Activated T-cell treated with anti-CD3 and anti-CD28 coated beads for 1 hour (primary cell): ENCODE data around the gene DSC2.
"Not testable (repeated sequence)": the region's sequence is repeated elsewhere in the genome, so short reads cannot be mapped to it uniquely, and the experiment has no call there.

Source experiments
- DNase-seq: peaks from one replicate; pipeline ENCODE4 v3.0.0-alpha.2; 2020; ENCODE audit warnings: low read depth

The DSC2 gene

GRCh38 chr18:31102025-31102684 is at the start of gene DSC2:
TSS of gene DSC2 (minus strand) at chr18:31102421. CDS start at chr18:31101971, 450 bp downstream.
- no peak for DNase-seq

GRCh38 chr18:31149351-31149750 is 47.1 kb upstream of the DSC2 start:
- DNase-seq, result no peak

- DNase-seq, result no peak
Measured at GRCh38 chr18:31148600-31148999, 46.4 kb upstream of the DSC2 start.

GRCh38 chr18:31146809-31147208 is 44.6 kb upstream of the DSC2 start:
- no peak for DNase-seq

GRCh38 chr18:31143025-31143424 is 40.8 kb upstream of the DSC2 start:
- no peak for DNase-seq

- DNase-seq, result no peak
Measured at GRCh38 chr18:31138709-31139108, 36.5 kb upstream of the DSC2 start.

GRCh38 chr18:31134988-31135529 is 32.8 kb upstream of the DSC2 start:
- DNase-seq, result no peak

GRCh38 chr18:31129398-31130115 is 27.3 kb upstream of the DSC2 start:
- no peak for DNase-seq

GRCh38 chr18:31125878-31126277 is 23.7 kb upstream of the DSC2 start:
- no peak for DNase-seq

GRCh38 chr18:31123125-31123524 is 20.9 kb upstream of the DSC2 start:
- DNase-seq, result not testable (repeated sequence)

- no peak for DNase-seq
Measured at GRCh38 chr18:31120594-31120993, 18.4 kb upstream of the DSC2 start.

GRCh38 chr18:31116853-31117595 is 14.8 kb upstream of the DSC2 start:
- no peak for DNase-seq

- no peak for DNase-seq
Measured at GRCh38 chr18:31112804-31113203, 10.6 kb upstream of the DSC2 start.

GRCh38 chr18:31105733-31106132 is 3.5 kb upstream of the DSC2 start:
- no peak for DNase-seq

GRCh38 chr18:31104444-31104843 is 2.2 kb upstream of the DSC2 start:
- no peak for DNase-seq

GRCh38 chr18:31103423-31103822 is 1.2 kb upstream of the DSC2 start:
- no peak for DNase-seq

- no peak for DNase-seq
Measured at GRCh38 chr18:31102941-31103340, 720 bp upstream of the DSC2 start.

GRCh38 chr18:31101183-31102024 is 817 bp downstream of the DSC2 start:
- no peak for DNase-seq

GRCh38 chr18:31100436-31101182 is 1.6 kb downstream of the DSC2 start:
- DNase-seq, result no peak

- no peak for DNase-seq
Measured at GRCh38 chr18:31099450-31100230, 2.6 kb downstream of the DSC2 start.
